Chondrocyte (in vitro differentiated cells): Measurements from ENCODE around the gene S100A16. TPM values are rescaled to one million over a fixed set of nuclear protein-coding genes. Genes with fewer than 3 reads are reported as not detected.
A peak's percentile ranks its signal among the peaks of the same experiment; 100 is the strongest.

ENCODE experiments used
- DNase-seq: peaks from one replicate; pipeline ENCODE4 v3.0.0; 2021; ENCODE audit warnings: mixed read lengths, low spot score
- H3K27ac Mint-ChIP-seq: one replicate; pipeline ENCODE4 v1.8.0; 2021; ENCODE audit warnings: mild to moderate bottlenecking, moderate library complexity, mixed read lengths; ENCODE audit not compliant: unreplicated experiment
- H3K27me3 Mint-ChIP-seq: 2 replicates; pipeline ENCODE4 v1.8.0; 2021; ENCODE audit warnings: low read depth, mixed read lengths
- H3K36me3 Mint-ChIP-seq: 2 replicates; pipeline ENCODE4 v1.8.0; 2021; ENCODE audit warnings: low read depth, mixed read lengths
- H3K4me1 Mint-ChIP-seq: 2 replicates; pipeline ENCODE4 v1.8.0; 2021; ENCODE audit warnings: low read depth, mild to moderate bottlenecking, mixed read lengths
- H3K4me3 Mint-ChIP-seq: one replicate; pipeline ENCODE4 v1.8.0; 2021; ENCODE audit warnings: mild to moderate bottlenecking, moderate library complexity, mixed read lengths; ENCODE audit not compliant: unreplicated experiment
- H3K9me3 Mint-ChIP-seq: 2 replicates; pipeline ENCODE4 v1.8.0; 2021; ENCODE audit warnings: low read depth, mixed read lengths
- CTCF ChIP-seq: fragments of 200-600 bp; sonication (generic); IDR thresholded peaks from 2 replicates; pipeline ENCODE4 v1.5.0; 2021; ENCODE audit warnings: antibody characterized with exemption, mild to moderate bottlenecking, moderate library complexity
- total RNA-seq: library from RNA; stranded (reverse); gene quantifications from 3 replicates; pipeline ENCODE4 v1.2.1, GENCODE V29; 2021

Gene S100A16
- total RNA-seq, 1 donor from 2014 or later = 111 TPM

GRCh38 chr1:153631047-153632022 is 18.4 kb upstream of the S100A16 start:
- H3K4me3 Mint-ChIP-seq = no peak overlapping the region
- peaks cover 71% of the 10 kb centered on the region for H3K4me1 Mint-ChIP-seq
- DNase-seq = peak; percentile 30
- no peaks in the 10 kb centered on the region for H3K27me3 Mint-ChIP-seq
- H3K9me3 Mint-ChIP-seq = no peaks in the 10 kb centered on the region
- H3K27ac Mint-ChIP-seq = peak overlapping the region; percentile 76
- H3K36me3 Mint-ChIP-seq = peaks cover 5% of the 10 kb centered on the region
- TF ChIP-seq CTCF = no peak

GRCh38 chr1:153630384-153630783 is 17.4 kb upstream of the S100A16 start:
- Mint-ChIP-seq H3K9me3 (no peaks in the 10 kb centered on the region), H3K27me3 (no peaks in the 10 kb centered on the region), H3K27ac (peak overlapping the region; percentile 81), H3K4me3 (no peak overlapping the region), H3K36me3 (peaks cover 4% of the 10 kb centered on the region), H3K4me1 (peaks cover 76% of the 10 kb centered on the region)
- TF ChIP-seq CTCF = no peak
- peak; percentile 77 for DNase-seq

DNA sequence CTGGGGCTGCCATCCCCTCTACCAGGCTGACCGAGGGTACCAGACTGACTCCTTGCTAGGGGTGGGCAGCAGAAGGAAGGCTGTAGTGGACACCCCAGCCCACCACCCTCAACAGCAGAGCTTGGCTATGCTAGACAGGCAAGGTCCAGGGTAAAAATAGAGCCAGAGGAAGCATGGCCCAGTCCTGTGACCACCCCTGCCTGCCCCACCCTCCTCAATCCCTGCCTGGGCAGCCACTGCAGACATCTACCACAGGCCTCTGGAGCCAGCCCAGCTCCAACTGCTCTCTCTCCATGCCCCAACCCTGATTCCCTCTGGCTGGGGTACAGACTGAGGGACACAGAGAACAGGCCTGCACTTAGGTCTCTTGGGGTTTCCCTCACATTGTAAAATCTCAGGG is 17.0 kb upstream of the S100A16 start:
- no peak for TF ChIP-seq CTCF
- Mint-ChIP-seq H3K27me3 (no peaks in the 10 kb centered on the region), H3K9me3 (no peaks in the 10 kb centered on the region), H3K4me3 (no peak overlapping the region), H3K36me3 (peaks cover 2% of the 10 kb centered on the region), H3K27ac (peak overlapping the region; percentile 81), H3K4me1 (peaks cover 78% of the 10 kb centered on the region)
- DNase-seq = peak; percentile 64

GRCh38 chr1:153629343-153629665 is 16.4 kb upstream of the S100A16 start:
- no peak for TF ChIP-seq CTCF
- Mint-ChIP-seq H3K4me3 (no peak overlapping the region), H3K36me3 (peaks cover under 1% of the 10 kb centered on the region), H3K4me1 (peaks cover 80% of the 10 kb centered on the region), H3K27ac (peak overlapping the region; percentile 81), H3K27me3 (no peaks in the 10 kb centered on the region), H3K9me3 (no peaks in the 10 kb centered on the region)
- peak; percentile 64 for DNase-seq

GRCh38 chr1:153628638-153629342 is 15.9 kb upstream of the S100A16 start:
- Mint-ChIP-seq H3K27me3 (no peaks in the 10 kb centered on the region), H3K36me3 (peaks cover 5% of the 10 kb centered on the region), H3K4me1 (peaks cover 81% of the 10 kb centered on the region), H3K9me3 (no peaks in the 10 kb centered on the region), H3K4me3 (no peak overlapping the region), H3K27ac (peak overlapping the region; percentile 14)
- no peak for TF ChIP-seq CTCF
- peak; percentile 60 for DNase-seq
